Tibial nerve (tissue), 4 donors: ENCODE data around the gene PTPRK.

ENCODE experiments used
- EP300 ChIP-seq, 2 donors: sonication (generic); formaldehyde crosslinking; IDR thresholded peaks; one replicate each; pipeline ENCODE4 v1.6.1; 2017; ENCODE audit warnings: antibody characterized with exemption in 2 of 2, mild to moderate bottlenecking in 1 of 2
- TF ChIP-seq, protein P1 (sequence below), 5 experiments: fragments of 200-600 bp in 3 of 5; fragments of 450-650 bp in 2 of 5; sonication (generic) in 3 of 5; IDR thresholded peaks; one replicate each; pipeline ENCODE4 v1.5.1; 2016 to 2019; ENCODE audit warnings: antibody characterized with exemption in 5 of 5, mild to moderate bottlenecking in 3 of 5, moderate library complexity in 2 of 5

DNA sequence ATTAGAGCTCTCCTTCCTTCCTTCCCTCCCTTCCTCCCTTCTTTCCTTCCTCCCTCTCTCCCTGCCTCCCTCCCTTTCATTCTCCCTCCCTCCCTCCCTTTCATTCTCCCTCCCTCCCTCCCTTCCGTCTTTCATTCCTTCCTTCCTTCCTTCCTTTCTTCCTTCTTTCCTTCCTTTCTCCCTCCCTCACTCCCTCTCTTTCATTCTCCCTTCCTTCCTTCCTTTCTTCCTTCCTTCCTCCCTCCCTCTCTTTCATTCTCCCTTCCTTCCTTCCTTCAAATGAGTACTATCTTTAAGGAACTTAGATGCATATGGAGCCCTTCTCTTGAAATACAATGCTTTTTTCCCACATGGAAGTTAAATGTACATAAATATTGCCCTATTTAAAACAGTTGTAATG lies 20.9 kb upstream of the PTPRK start:
- TF ChIP-seq, protein P1, sequence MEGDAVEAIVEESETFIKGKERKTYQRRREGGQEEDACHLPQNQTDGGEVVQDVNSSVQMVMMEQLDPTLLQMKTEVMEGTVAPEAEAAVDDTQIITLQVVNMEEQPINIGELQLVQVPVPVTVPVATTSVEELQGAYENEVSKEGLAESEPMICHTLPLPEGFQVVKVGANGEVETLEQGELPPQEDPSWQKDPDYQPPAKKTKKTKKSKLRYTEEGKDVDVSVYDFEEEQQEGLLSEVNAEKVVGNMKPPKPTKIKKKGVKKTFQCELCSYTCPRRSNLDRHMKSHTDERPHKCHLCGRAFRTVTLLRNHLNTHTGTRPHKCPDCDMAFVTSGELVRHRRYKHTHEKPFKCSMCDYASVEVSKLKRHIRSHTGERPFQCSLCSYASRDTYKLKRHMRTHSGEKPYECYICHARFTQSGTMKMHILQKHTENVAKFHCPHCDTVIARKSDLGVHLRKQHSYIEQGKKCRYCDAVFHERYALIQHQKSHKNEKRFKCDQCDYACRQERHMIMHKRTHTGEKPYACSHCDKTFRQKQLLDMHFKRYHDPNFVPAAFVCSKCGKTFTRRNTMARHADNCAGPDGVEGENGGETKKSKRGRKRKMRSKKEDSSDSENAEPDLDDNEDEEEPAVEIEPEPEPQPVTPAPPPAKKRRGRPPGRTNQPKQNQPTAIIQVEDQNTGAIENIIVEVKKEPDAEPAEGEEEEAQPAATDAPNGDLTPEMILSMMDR (IDR thresholded peaks at IDR 0.05), result no peak
- TF ChIP-seq EP300 (IDR thresholded peaks at IDR 0.05), result no peak
